Liver (tissue), 3 donors: ENCODE results near the gene FNDC1.

Experiments used
- EGR1 ChIP-seq, 2 donors: IDR thresholded peaks; 2 replicates each; pipeline ENCODE4 v1.6.1; 2016 to 2018; ENCODE audit warnings: antibody characterized with exemption in 2 of 2, low read depth in 2 of 2
- FOXA1 ChIP-seq: IDR thresholded peaks from 2 replicates; pipeline ENCODE4 v1.6.1; 2016; ENCODE audit warnings: antibody characterized with exemption
- GABPA ChIP-seq, 2 donors: IDR thresholded peaks in 1 of 2; conservative IDR thresholded peaks in 1 of 2; 2 replicates each; pipeline ENCODE4 v1.6.1; 2016; ENCODE audit warnings: antibody characterized with exemption in 2 of 2, mild to moderate bottlenecking in 1 of 2, moderate library complexity in 1 of 2
- HNF4A ChIP-seq, 2 donors: conservative IDR thresholded peaks; 2 replicates each; pipeline ENCODE4 v1.6.1; 2016; ENCODE audit warnings: antibody characterized with exemption in 2 of 2, mild to moderate bottlenecking in 2 of 2
- NR2F2 ChIP-seq: IDR thresholded peaks from 2 replicates; pipeline ENCODE4 v1.6.1; 2016; ENCODE audit warnings: antibody characterized with exemption
- SP1 ChIP-seq: IDR thresholded peaks from 2 replicates; pipeline ENCODE4 v1.6.1; 2018; ENCODE audit warnings: antibody characterized with exemption, mild to moderate bottlenecking
- YY1 ChIP-seq: IDR thresholded peaks from 2 replicates; pipeline ENCODE4 v1.6.1; 2016; ENCODE audit warnings: antibody characterized with exemption, mild to moderate bottlenecking
- TF ChIP-seq, protein P1 (sequence below): fragments of 150-350 bp; IDR thresholded peaks from 2 replicates; pipeline ENCODE4 v1.5.1; 2017; ENCODE audit warnings: improper control_type of control experiment, low read depth, low read length; ENCODE audit not compliant: missing input control
- TF ChIP-seq, protein P2 (sequence below): IDR thresholded peaks from 2 replicates; pipeline ENCODE4 v1.6.1; 2016; ENCODE audit warnings: antibody characterized with exemption, mild to moderate bottlenecking
- TF ChIP-seq, protein P3 (sequence below): IDR thresholded peaks from 2 replicates; pipeline ENCODE4 v1.6.1; 2016; ENCODE audit warnings: antibody characterized with exemption
- TF ChIP-seq, protein P4 (sequence below): IDR thresholded peaks from 2 replicates; pipeline ENCODE4 v1.6.1; 2016; ENCODE audit warnings: antibody characterized with exemption
- donor health status: healthy.
- donor health status: healthy.

DNA sequence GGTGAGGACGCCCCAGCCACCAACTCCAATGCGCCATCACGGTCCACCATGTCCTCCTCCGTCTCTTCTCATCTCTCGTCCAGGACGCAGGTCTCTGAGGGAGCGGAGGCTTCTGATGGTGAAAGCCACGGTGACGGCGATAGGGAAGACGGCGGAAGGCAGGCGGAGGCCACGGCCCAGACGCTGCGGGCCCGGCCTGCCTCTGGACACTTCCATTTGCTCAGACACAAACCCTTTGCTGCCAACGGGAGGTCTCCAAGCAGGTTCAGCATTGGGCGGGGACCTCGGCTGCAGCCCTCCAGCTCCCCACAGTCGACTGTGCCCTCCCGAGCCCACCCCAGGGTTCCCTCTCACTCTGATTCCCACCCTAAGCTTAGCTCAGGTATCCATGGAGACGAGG is 63.6 kb downstream of the FNDC1 start:
- TF ChIP-seq, protein P1, sequence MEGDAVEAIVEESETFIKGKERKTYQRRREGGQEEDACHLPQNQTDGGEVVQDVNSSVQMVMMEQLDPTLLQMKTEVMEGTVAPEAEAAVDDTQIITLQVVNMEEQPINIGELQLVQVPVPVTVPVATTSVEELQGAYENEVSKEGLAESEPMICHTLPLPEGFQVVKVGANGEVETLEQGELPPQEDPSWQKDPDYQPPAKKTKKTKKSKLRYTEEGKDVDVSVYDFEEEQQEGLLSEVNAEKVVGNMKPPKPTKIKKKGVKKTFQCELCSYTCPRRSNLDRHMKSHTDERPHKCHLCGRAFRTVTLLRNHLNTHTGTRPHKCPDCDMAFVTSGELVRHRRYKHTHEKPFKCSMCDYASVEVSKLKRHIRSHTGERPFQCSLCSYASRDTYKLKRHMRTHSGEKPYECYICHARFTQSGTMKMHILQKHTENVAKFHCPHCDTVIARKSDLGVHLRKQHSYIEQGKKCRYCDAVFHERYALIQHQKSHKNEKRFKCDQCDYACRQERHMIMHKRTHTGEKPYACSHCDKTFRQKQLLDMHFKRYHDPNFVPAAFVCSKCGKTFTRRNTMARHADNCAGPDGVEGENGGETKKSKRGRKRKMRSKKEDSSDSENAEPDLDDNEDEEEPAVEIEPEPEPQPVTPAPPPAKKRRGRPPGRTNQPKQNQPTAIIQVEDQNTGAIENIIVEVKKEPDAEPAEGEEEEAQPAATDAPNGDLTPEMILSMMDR = no peak
- TF ChIP-seq EGR1 (IDR thresholded peaks at IDR 0.05; ENCODE audit: low read depth in 2 of 2) (no peak), SP1 (no peak), YY1 (no peak), HNF4A (conservative IDR thresholded peaks at IDR 0.05) (no peak), FOXA1 (no peak), NR2F2 (no peak), GABPA (IDR thresholded peaks at IDR 0.05 in 1 of 2, conservative IDR thresholded peaks at IDR 0.05 in 1 of 2) (no peak)
- TF ChIP-seq, protein P2, sequence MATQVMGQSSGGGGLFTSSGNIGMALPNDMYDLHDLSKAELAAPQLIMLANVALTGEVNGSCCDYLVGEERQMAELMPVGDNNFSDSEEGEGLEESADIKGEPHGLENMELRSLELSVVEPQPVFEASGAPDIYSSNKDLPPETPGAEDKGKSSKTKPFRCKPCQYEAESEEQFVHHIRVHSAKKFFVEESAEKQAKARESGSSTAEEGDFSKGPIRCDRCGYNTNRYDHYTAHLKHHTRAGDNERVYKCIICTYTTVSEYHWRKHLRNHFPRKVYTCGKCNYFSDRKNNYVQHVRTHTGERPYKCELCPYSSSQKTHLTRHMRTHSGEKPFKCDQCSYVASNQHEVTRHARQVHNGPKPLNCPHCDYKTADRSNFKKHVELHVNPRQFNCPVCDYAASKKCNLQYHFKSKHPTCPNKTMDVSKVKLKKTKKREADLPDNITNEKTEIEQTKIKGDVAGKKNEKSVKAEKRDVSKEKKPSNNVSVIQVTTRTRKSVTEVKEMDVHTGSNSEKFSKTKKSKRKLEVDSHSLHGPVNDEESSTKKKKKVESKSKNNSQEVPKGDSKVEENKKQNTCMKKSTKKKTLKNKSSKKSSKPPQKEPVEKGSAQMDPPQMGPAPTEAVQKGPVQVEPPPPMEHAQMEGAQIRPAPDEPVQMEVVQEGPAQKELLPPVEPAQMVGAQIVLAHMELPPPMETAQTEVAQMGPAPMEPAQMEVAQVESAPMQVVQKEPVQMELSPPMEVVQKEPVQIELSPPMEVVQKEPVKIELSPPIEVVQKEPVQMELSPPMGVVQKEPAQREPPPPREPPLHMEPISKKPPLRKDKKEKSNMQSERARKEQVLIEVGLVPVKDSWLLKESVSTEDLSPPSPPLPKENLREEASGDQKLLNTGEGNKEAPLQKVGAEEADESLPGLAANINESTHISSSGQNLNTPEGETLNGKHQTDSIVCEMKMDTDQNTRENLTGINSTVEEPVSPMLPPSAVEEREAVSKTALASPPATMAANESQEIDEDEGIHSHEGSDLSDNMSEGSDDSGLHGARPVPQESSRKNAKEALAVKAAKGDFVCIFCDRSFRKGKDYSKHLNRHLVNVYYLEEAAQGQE = no peak
- TF ChIP-seq, protein P3, sequence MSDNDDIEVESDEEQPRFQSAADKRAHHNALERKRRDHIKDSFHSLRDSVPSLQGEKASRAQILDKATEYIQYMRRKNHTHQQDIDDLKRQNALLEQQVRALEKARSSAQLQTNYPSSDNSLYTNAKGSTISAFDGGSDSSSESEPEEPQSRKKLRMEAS = no peak
- TF ChIP-seq, protein P4, sequence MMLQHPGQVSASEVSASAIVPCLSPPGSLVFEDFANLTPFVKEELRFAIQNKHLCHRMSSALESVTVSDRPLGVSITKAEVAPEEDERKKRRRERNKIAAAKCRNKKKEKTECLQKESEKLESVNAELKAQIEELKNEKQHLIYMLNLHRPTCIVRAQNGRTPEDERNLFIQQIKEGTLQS = no peak
